ENCODE data around the gene KRTAP6-1.

KRTAP6-1 gene

GRCh38 chr21:30567617-30568016 lies 46.1 kb downstream of the KRTAP6-1 start:
- DNase-seq = no peak

- no peak for DNase-seq
Observed at GRCh38 chr21:30563630-30564029, 50.1 kb downstream of the KRTAP6-1 start.
